Stimulated activated naive CD8-positive, alpha-beta T cell treated with anti-CD3 and anti-CD28 coated beads, Interleukin-15, amount 100 ng/mL, for 72 hours (primary cell): ENCODE data around the gene TNFSF10.

Experiments
- ATAC-seq: fragments of 150-1000 bp; cut with Tn5 transposase; 2 replicates; pipeline ENCODE4 v1.10.0; 2021; ENCODE audit warnings: mild to moderate bottlenecking, moderate library complexity
- DNase-seq, 2 donors: peaks; one replicate each; pipeline ENCODE4 v3.0.0; 2021 to 2022
- H3K27ac Mint-ChIP-seq, 2 donors: one replicate each; pipeline ENCODE4 v1.8.0; 2022; ENCODE audit warnings: mild to moderate bottlenecking in 2 of 2, mixed read lengths in 2 of 2, moderate library complexity in 2 of 2
- H3K27me3 Mint-ChIP-seq: one replicate; pipeline ENCODE4 v1.8.0; 2022; ENCODE audit warnings: mixed read lengths
- H3K4me1 Mint-ChIP-seq: one replicate; pipeline ENCODE4 v1.8.0; 2022; ENCODE audit warnings: mild to moderate bottlenecking, mixed read lengths
- H3K4me3 Mint-ChIP-seq, 2 donors: one replicate each; pipeline ENCODE4 v1.8.0; 2022; ENCODE audit warnings: mild to moderate bottlenecking in 2 of 2, mixed read lengths in 2 of 2, moderate library complexity in 1 of 2
- H3K9me3 Mint-ChIP-seq, 2 donors: one replicate each; pipeline ENCODE4 v1.8.0; 2022; ENCODE audit warnings: mixed read lengths in 2 of 2

TNFSF10 gene

GRCh38 chr3:172551874-172552273 is 28.6 kb upstream of the TNFSF10 start:
- H3K27me3 Mint-ChIP-seq: no peaks in the 10 kb centered on the region
- peaks cover 58% of the 10 kb centered on the region for H3K4me1 Mint-ChIP-seq

GRCh38 chr3:172550347-172550943 is 27.2 kb upstream of the TNFSF10 start:
- Mint-ChIP-seq H3K4me1 (peaks cover 68% of the 10 kb centered on the region), H3K4me3 (peak overlapping the region in 1 of 2 donors; percentile 1), H3K9me3 (no peaks in the 10 kb centered on the region), H3K27me3 (no peaks in the 10 kb centered on the region), H3K27ac (peak overlapping the region; percentile 5 to 63)
- ATAC-seq (peak; percentile 100), DNase-seq (peak; percentile 59 to 79)

More at GRCh38 chr3:172551874-172552273, 28.6 kb upstream of the TNFSF10 start:
- H3K9me3 Mint-ChIP-seq: no peaks in the 10 kb centered on the region
- ATAC-seq: no peak
- no peak overlapping the region for H3K4me3 Mint-ChIP-seq
- no peak overlapping the region for H3K27ac Mint-ChIP-seq
- no peak for DNase-seq

- H3K4me1 Mint-ChIP-seq: peaks cover 67% of the 10 kb centered on the region
- no peak for ATAC-seq
- peak overlapping the region in 1 of 2 donors; percentile 35 for H3K27ac Mint-ChIP-seq
- no peak overlapping the region for H3K4me3 Mint-ChIP-seq
- H3K9me3 Mint-ChIP-seq: no peaks in the 10 kb centered on the region
- DNase-seq: no peak
- no peaks in the 10 kb centered on the region for H3K27me3 Mint-ChIP-seq
These were observed 25.9 kb upstream of the TNFSF10 start for GRCh38 chr3:172549144-172549543.

GRCh38 chr3:172546628-172547214 is 23.5 kb upstream of the TNFSF10 start:
- Mint-ChIP-seq H3K9me3 (no peaks in the 10 kb centered on the region), H3K4me3 (peak overlapping the region; percentile 45 to 54), H3K27ac (peak overlapping the region; percentile 38 to 71), H3K4me1 (peaks cover 55% of the 10 kb centered on the region), H3K27me3 (no peaks in the 10 kb centered on the region)
- DNase-seq: no peak
- ATAC-seq: no peak

- Mint-ChIP-seq H3K27ac (no peak overlapping the region), H3K9me3 (no peaks in the 10 kb centered on the region)
These were observed 22.9 kb upstream of the TNFSF10 start for GRCh38 chr3:172546105-172546504.

GRCh38 chr3:172544404-172544803 is 21.2 kb upstream of the TNFSF10 start:
- Mint-ChIP-seq H3K27ac (no peak overlapping the region), H3K9me3 (peaks cover 0 to under 1% of the 10 kb centered on the region in 2 donors), H3K4me1 (peaks cover 34% of the 10 kb centered on the region), H3K27me3 (no peaks in the 10 kb centered on the region), H3K4me3 (no peak overlapping the region)
- ATAC-seq (no peak), DNase-seq (no peak)

More at GRCh38 chr3:172546105-172546504, 22.9 kb upstream of the TNFSF10 start:
- peak overlapping the region in 1 of 2 donors; percentile 45 for H3K4me3 Mint-ChIP-seq
- no peaks in the 10 kb centered on the region for H3K27me3 Mint-ChIP-seq
- ATAC-seq (no peak), DNase-seq (no peak)
- peaks cover 50% of the 10 kb centered on the region for H3K4me1 Mint-ChIP-seq

- no peak for ATAC-seq
These were observed 20.7 kb upstream of the TNFSF10 start for GRCh38 chr3:172543884-172544283.

GRCh38 chr3:172543419-172543818 is 20.2 kb upstream of the TNFSF10 start:
- H3K27ac Mint-ChIP-seq: no peak overlapping the region
- DNase-seq (no peak), ATAC-seq (no peak)
- no peak overlapping the region for H3K4me3 Mint-ChIP-seq
- peaks cover 0 to 5% of the 10 kb centered on the region in 2 donors for H3K9me3 Mint-ChIP-seq
- H3K27me3 Mint-ChIP-seq: no peaks in the 10 kb centered on the region
- H3K4me1 Mint-ChIP-seq: peaks cover 35% of the 10 kb centered on the region

More at GRCh38 chr3:172543884-172544283, 20.7 kb upstream of the TNFSF10 start:
- no peak overlapping the region for H3K27ac Mint-ChIP-seq
- peaks cover 35% of the 10 kb centered on the region for H3K4me1 Mint-ChIP-seq
- peaks cover 0 to 5% of the 10 kb centered on the region in 2 donors for H3K9me3 Mint-ChIP-seq
- no peak overlapping the region for H3K4me3 Mint-ChIP-seq
- no peak for DNase-seq
- no peaks in the 10 kb centered on the region for H3K27me3 Mint-ChIP-seq

GRCh38 chr3:172542999-172543398 is 19.8 kb upstream of the TNFSF10 start:
- Mint-ChIP-seq H3K27ac (no peak overlapping the region), H3K4me1 (peaks cover 35% of the 10 kb centered on the region), H3K27me3 (no peaks in the 10 kb centered on the region), H3K4me3 (no peak overlapping the region), H3K9me3 (peaks cover 0 to 5% of the 10 kb centered on the region in 2 donors)
- ATAC-seq: no peak
- DNase-seq: no peak

GRCh38 chr3:172541945-172542488 is 18.8 kb upstream of the TNFSF10 start:
- Mint-ChIP-seq H3K4me3 (no peak overlapping the region), H3K4me1 (peaks cover 43% of the 10 kb centered on the region), H3K9me3 (peaks cover 0 to 5% of the 10 kb centered on the region in 2 donors), H3K27me3 (no peaks in the 10 kb centered on the region), H3K27ac (no peak overlapping the region)
- DNase-seq (no peak), ATAC-seq (no peak)

- H3K4me1 Mint-ChIP-seq: peaks cover 43% of the 10 kb centered on the region
These were observed 16.8 kb upstream of the TNFSF10 start for GRCh38 chr3:172540049-172540448.

GRCh38 chr3:172539273-172539672 is 16.0 kb upstream of the TNFSF10 start:
- Mint-ChIP-seq H3K9me3 (peaks cover 0 to 12% of the 10 kb centered on the region in 2 donors), H3K4me3 (no peak overlapping the region), H3K27me3 (no peaks in the 10 kb centered on the region), H3K4me1 (peaks cover 43% of the 10 kb centered on the region), H3K27ac (no peak overlapping the region)
- ATAC-seq (no peak), DNase-seq (no peak)

More at GRCh38 chr3:172540049-172540448, 16.8 kb upstream of the TNFSF10 start:
- DNase-seq (no peak), ATAC-seq (no peak)
- peaks cover 0 to 11% of the 10 kb centered on the region in 2 donors for H3K9me3 Mint-ChIP-seq
- no peak overlapping the region for H3K27ac Mint-ChIP-seq
- no peaks in the 10 kb centered on the region for H3K27me3 Mint-ChIP-seq
- no peak overlapping the region for H3K4me3 Mint-ChIP-seq

GRCh38 chr3:172538368-172539151 is 15.3 kb upstream of the TNFSF10 start:
- ATAC-seq: no peak
- no peak for DNase-seq
- Mint-ChIP-seq H3K4me1 (peaks cover 50% of the 10 kb centered on the region), H3K27me3 (no peaks in the 10 kb centered on the region), H3K4me3 (peak overlapping the region in 1 of 2 donors; percentile 12), H3K27ac (peak overlapping the region in 1 of 2 donors; percentile 46), H3K9me3 (peaks cover 0 to 12% of the 10 kb centered on the region in 2 donors)

GRCh38 chr3:172537507-172538158 is 14.4 kb upstream of the TNFSF10 start:
- ATAC-seq: peak; percentile 55
- no peak overlapping the region for H3K4me3 Mint-ChIP-seq
- peak overlapping the region in 1 of 2 donors; percentile 92 for H3K27ac Mint-ChIP-seq
- peaks cover 0 to 12% of the 10 kb centered on the region in 2 donors for H3K9me3 Mint-ChIP-seq
- peaks cover 50% of the 10 kb centered on the region for H3K4me1 Mint-ChIP-seq
- no peaks in the 10 kb centered on the region for H3K27me3 Mint-ChIP-seq
- no peak for DNase-seq

GRCh38 chr3:172536993-172537419 is 13.8 kb upstream of the TNFSF10 start:
- Mint-ChIP-seq H3K27ac (peak overlapping the region; percentile 92 to 94), H3K4me3 (peak overlapping the region; percentile 50 to 52), H3K27me3 (no peaks in the 10 kb centered on the region), H3K4me1 (peaks cover 50% of the 10 kb centered on the region), H3K9me3 (peaks cover 0 to 12% of the 10 kb centered on the region in 2 donors)
- peak; percentile 80 for ATAC-seq
- DNase-seq: no peak
